ENCODE results near the gene DCLK1. TPM values are rescaled to one million over a fixed set of nuclear protein-coding genes. Genes with fewer than 3 reads are reported as not detected.

The DCLK1 gene
- total RNA-seq, 3 donors from 2014 or later = not detected

DNA sequence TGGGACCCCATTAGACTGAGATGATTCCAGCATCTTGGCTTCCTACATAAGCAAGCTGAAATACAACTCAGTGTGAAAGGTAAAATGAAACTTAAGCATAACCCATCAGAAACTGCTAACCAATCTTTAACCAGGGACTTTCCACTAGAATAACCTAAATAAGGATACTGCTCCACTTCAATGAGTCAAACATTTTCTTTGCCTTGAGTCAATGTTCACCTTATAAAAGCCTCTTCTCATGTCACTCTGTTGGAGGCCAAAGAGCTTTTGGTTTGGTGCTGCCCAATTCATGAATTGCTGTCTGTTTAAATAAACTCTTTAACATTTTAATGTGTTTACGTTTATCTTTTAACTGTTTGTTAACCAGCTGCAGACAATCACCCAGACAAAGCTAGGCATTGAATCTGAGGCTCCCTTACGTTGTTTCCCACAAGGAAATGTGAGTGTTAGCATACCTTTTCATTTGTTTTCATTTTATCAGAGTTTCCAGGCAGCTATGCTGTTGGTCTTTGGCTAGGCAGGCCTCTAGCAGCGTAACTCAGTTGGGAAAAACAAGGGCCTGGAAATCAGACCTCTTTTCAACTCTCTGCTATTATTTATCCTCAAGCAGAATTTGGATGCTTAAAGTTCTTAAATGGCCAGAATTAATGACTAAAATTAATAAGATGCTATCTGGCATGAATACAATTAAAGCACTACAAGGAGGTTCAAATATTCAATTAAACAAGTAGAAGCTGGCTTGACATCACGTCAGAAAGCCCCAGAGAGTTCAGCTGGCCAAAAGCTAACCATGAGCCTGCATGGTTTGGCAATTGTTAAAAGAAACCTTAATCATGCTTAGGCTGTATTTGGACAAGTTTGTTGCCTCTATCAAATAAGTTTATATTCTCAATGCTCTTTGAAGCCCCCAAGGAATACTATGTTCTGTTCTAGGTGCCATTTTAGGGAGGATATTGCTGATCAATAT lies 200.2 kb downstream of the DCLK1 start:
- H3K36me3 Mint-ChIP-seq (ENCODE audit: insufficient read depth) = no peaks in the 10 kb centered on the region
- no peak overlapping the region for H3K4me3 Mint-ChIP-seq
- no peak for DNase-seq
- no peaks in the 10 kb centered on the region for H3K4me1 Mint-ChIP-seq (ENCODE audit: low read depth)
- no peak for ATAC-seq
- H3K9me3 Mint-ChIP-seq = peaks cover 3% of the 10 kb centered on the region
- H3K27me3 Mint-ChIP-seq (ENCODE audit: low read depth) = no peaks in the 10 kb centered on the region

DNA sequence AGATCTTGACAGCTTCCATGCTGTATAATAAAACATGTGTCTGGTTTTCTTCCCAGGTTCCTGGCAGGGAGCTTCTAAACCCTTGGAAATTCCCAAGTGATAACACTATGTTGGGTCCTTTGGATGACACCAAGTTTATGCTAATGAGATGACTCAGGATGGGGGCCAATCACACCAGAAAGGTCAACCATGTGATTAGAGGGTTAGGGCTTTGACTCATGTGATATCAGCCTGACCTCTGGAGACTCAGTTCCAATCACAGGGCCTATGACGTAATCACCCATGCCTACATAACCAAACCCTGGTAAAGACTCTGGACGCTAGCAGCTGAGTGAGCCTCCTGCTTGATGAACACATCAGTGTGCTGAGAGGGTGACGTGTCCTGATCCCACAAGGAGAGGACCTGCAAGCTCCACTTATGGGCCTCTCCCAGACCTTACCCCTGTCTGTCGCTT lies 203.6 kb downstream of the DCLK1 start:
- H3K27me3 Mint-ChIP-seq (ENCODE audit: low read depth) = no peaks in the 10 kb centered on the region
- no peaks in the 10 kb centered on the region for H3K4me1 Mint-ChIP-seq (ENCODE audit: low read depth)
- ATAC-seq (no peak), DNase-seq (no peak)
- H3K9me3 Mint-ChIP-seq = peaks cover 3% of the 10 kb centered on the region
- no peak overlapping the region for H3K4me3 Mint-ChIP-seq
- no peaks in the 10 kb centered on the region for H3K36me3 Mint-ChIP-seq (ENCODE audit: insufficient read depth)

DNA sequence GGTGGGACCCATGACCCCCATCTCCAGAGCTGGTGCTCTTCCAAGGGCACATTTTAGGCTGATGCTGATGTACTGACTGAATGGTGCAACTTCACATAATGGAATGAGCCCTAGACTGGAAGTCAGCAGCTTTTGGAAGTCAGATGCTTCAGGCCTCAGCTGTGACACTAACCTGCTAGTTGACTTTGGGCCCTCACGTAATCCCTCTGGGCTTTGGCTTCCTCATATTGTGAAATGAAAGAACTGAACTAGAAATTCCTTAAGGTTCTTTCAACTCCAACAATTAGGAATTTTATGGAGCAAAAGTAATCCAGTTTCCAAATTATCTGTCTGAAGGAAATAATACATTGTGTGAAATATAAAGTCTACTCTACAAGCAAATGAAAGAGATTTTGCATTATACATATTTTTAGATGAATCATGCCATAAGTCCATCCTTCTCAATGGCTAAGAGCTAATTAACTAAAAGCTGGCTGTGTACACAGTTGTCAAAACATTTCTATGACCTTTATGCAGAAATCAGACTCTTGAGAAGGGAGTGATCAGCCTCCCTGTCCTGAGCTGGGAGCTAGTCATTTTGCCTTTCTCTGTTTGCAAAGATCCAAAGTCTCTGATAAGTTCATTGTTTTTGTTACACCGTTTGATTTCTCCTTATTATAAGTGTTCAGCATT lies 204.2 kb downstream of the DCLK1 start:
- Mint-ChIP-seq H3K36me3 (ENCODE audit: insufficient read depth) (no peaks in the 10 kb centered on the region), H3K27me3 (ENCODE audit: low read depth) (no peaks in the 10 kb centered on the region)

DNA sequence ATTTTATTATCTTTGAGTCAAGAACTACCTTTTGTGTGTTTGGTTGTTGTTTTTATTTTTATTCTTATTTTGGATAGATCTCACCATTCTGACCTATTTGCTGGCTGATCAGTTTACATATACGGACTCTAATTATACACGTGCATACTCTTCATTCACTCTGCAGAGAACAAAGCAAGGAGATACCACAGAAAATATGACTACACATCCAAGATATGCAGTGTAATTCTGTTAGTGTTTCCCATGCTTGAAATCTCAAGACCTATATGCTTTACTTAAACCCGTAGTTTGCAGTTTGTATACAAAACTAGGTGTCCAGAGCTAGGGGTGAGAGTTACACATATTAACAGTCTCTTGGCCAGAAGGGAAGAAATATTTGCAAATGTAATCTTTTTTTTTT lies 205.5 kb downstream of the DCLK1 start:
- no peaks in the 10 kb centered on the region for H3K4me1 Mint-ChIP-seq (ENCODE audit: low read depth)
- no peaks in the 10 kb centered on the region for H3K27me3 Mint-ChIP-seq (ENCODE audit: low read depth)
- no peak for DNase-seq
- no peak for ATAC-seq
- no peaks in the 10 kb centered on the region for H3K36me3 Mint-ChIP-seq (ENCODE audit: insufficient read depth)
- no peak overlapping the region for H3K4me3 Mint-ChIP-seq
- H3K9me3 Mint-ChIP-seq = peaks cover 6% of the 10 kb centered on the region

More for the DNA sequence above, 204.2 kb downstream of the DCLK1 start:
- ATAC-seq (no peak), DNase-seq (no peak)
- Mint-ChIP-seq H3K4me3 (no peak overlapping the region), H3K4me1 (ENCODE audit: low read depth) (no peaks in the 10 kb centered on the region), H3K9me3 (no peaks in the 10 kb centered on the region)

DNA sequence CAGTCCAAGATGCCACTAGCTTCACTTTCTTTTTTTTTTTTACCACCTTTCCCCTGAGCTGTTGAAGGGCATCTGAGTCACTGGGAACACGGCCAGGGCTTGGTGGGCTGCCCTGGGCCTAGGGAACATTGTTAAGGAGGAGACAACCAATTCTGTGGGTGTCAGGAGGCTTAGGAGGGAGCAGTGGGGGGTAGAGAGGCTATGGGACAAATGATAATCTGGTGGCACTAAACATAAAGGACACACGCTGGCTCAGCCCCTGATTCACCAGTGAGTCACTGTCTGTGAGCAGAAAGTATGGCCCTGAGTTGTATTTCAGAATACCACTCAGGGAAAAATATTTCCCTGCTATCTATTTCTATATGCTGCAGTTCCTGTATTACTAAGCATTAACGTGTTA lies 207.8 kb downstream of the DCLK1 start:
- DNase-seq = no peak
- H3K27me3 Mint-ChIP-seq (ENCODE audit: low read depth) = no peaks in the 10 kb centered on the region
- no peaks in the 10 kb centered on the region for H3K36me3 Mint-ChIP-seq (ENCODE audit: insufficient read depth)

DNA sequence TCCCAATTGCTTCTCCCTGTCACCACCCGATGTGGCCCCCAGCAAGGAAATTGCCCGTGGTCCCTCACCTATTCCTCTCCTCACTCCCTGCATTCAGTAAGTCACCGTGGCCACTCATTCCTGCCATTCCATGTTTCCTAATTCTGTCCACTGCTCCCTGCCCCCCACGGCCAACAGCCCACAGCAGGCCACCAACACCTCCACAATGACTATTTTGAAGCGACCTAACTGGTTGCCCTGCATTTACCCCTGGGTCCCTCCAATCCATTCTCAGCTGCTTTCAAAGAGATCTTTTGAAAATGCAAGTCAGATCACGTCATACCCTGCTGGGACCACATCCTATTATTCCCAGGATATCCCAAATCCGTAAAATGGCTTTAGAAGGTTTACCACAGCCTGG lies 210.4 kb downstream of the DCLK1 start:
- Mint-ChIP-seq H3K9me3 (peaks cover 11% of the 10 kb centered on the region), H3K4me1 (ENCODE audit: low read depth) (no peaks in the 10 kb centered on the region), H3K27me3 (ENCODE audit: low read depth) (no peaks in the 10 kb centered on the region), H3K4me3 (no peak overlapping the region), H3K36me3 (ENCODE audit: insufficient read depth) (no peaks in the 10 kb centered on the region)
- ATAC-seq (no peak), DNase-seq (no peak)

More for the DNA sequence above, 207.8 kb downstream of the DCLK1 start:
- Mint-ChIP-seq H3K4me3 (no peak overlapping the region), H3K4me1 (ENCODE audit: low read depth) (no peaks in the 10 kb centered on the region), H3K9me3 (peaks cover 11% of the 10 kb centered on the region)
- no peak for ATAC-seq

DNA sequence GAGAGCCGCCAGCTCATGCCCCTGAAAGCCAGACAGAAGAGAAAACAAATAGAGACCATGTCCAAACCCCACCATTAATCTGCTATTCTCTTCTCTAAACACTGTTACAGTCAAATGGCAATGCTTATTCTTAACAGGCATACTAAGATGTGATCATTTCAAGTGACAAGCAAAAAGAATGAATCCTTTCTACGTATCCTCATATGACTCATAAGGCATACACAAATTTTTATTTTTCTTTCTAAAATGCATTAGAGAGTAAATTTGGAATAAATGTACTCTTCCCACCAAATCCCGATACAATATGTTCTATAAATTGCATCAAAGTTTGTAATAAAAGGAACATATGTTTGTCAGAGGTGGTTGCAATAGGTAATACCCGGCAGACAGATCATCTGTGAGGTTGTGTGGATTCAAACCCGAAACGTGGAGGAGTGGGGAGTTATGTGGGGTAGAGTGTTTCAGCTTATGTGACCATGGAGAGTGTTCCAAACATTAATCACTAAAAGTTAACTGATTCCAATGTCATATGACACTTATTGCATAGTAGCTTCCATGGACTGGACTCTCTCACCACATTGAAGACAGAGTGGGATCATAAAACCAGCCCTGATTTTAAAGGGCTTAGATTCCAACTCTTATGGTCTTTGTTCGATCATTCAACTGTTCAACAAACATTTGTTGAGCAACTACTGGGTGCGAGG lies 213.1 kb downstream of the DCLK1 start:
- DNase-seq = no peak
- Mint-ChIP-seq H3K9me3 (peaks cover 11% of the 10 kb centered on the region), H3K27me3 (ENCODE audit: low read depth) (no peaks in the 10 kb centered on the region), H3K4me1 (ENCODE audit: low read depth) (no peaks in the 10 kb centered on the region), H3K4me3 (no peak overlapping the region), H3K36me3 (ENCODE audit: insufficient read depth) (no peaks in the 10 kb centered on the region)
- no peak for ATAC-seq

DNA sequence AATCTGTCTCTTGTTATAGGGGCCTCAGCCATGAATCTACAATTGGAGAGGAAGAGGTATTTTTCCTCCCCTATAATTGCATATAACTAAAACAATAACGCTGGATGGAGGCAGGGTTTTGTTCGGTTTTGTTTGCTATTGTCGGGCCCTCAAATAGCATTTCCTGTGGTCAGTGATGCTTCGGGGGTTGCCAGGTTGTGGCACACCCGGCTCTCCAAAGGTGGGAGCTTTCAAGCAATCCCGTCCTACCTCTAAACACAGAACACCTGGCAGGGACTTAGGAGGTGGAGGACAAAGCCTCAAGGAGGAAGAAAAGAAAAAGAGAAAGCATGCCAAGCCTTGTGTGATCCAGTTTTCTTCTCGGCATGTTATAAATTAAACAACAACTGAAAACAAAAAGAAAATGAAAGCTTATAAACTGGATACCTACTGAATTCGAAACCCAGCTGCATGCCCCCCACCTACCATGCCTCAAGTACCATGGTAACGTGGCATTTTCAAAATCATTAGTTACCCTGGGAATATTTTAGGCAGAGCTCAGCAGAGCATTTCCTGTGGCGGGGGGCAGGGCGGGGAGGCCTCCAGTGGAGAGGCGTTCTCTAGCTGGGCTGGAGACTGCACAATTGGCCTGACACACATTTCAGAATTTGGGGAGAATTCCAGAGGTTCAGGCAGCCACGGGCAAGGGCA lies 213.8 kb downstream of the DCLK1 start:
- no peaks in the 10 kb centered on the region for H3K36me3 Mint-ChIP-seq (ENCODE audit: insufficient read depth)
- no peak overlapping the region for H3K4me3 Mint-ChIP-seq
- no peaks in the 10 kb centered on the region for H3K4me1 Mint-ChIP-seq (ENCODE audit: low read depth)
- no peak for ATAC-seq
- no peak for DNase-seq
- peaks cover 11% of the 10 kb centered on the region for H3K9me3 Mint-ChIP-seq
- H3K27me3 Mint-ChIP-seq (ENCODE audit: low read depth) = no peaks in the 10 kb centered on the region

DNA sequence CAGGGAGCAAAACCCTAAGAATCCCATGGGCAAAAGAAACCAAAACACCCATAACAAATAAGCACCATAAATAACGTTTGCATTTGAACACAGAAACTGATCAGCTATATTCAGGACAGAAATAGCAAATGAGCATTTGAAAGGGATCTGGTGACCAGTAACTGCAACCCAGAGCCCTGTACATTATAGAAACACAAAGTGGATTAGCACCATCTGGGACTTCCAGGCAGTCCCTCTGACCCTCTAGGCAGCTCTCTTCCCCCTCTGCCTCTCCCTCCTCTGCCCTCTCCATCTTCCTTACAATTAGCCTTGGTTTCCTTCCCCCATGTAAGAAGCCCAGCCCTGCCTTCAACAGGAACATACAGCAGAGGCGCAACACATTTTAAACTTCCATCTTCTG lies 215.0 kb downstream of the DCLK1 start:
- ATAC-seq (no peak), DNase-seq (no peak)
- Mint-ChIP-seq H3K9me3 (peaks cover 8% of the 10 kb centered on the region), H3K4me1 (ENCODE audit: low read depth) (no peaks in the 10 kb centered on the region), H3K27me3 (ENCODE audit: low read depth) (no peaks in the 10 kb centered on the region), H3K4me3 (no peak overlapping the region), H3K36me3 (ENCODE audit: insufficient read depth) (no peaks in the 10 kb centered on the region)

DNA sequence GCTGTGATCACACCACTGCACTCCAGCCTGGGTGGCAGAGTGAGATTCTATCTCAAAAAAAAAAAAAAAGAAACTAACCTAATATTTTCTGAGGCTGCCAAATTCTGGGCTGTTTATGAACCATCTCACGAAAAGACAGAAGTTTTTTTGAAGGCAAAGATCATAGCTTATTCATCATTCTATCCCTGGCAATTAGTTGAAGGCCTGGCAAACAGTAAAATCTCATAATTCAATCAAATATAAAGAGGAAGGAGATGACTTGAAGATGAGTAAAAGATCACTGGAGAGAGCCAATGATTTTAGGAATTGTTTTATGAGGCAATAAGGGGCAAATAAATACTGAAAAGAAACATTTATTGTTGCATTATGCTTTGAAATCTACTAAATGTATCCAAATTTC lies 216.5 kb downstream of the DCLK1 start:
- Mint-ChIP-seq H3K27me3 (ENCODE audit: low read depth) (no peaks in the 10 kb centered on the region), H3K4me3 (no peak overlapping the region), H3K9me3 (no peaks in the 10 kb centered on the region), H3K4me1 (ENCODE audit: low read depth) (no peaks in the 10 kb centered on the region), H3K36me3 (ENCODE audit: insufficient read depth) (no peaks in the 10 kb centered on the region)
- ATAC-seq (no peak), DNase-seq (no peak)

DNA sequence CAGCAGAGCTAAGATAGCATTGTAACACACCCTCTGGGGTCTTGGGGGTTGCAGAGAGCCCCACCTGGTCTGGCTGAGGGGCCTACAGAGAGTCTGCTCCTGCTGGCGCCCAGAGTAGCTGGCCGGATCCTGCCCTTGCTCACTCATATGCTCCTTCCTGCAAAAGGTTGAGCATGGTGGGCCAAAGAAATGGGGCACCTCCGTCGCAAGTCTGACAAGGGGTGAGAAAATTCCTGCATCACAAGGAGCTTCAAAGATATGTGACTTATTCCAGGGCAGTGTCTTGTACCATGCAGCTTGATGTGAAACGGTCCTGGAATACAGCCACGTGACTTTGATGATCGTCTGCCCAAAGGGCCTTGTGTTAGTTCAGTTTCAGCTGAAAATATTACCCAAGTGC lies 218.3 kb downstream of the DCLK1 start:
- H3K27me3 Mint-ChIP-seq (ENCODE audit: low read depth) = no peaks in the 10 kb centered on the region
- H3K36me3 Mint-ChIP-seq (ENCODE audit: insufficient read depth) = no peaks in the 10 kb centered on the region
- H3K9me3 Mint-ChIP-seq = no peaks in the 10 kb centered on the region
- DNase-seq (no peak), ATAC-seq (no peak)
- no peaks in the 10 kb centered on the region for H3K4me1 Mint-ChIP-seq (ENCODE audit: low read depth)
- no peak overlapping the region for H3K4me3 Mint-ChIP-seq

DNA sequence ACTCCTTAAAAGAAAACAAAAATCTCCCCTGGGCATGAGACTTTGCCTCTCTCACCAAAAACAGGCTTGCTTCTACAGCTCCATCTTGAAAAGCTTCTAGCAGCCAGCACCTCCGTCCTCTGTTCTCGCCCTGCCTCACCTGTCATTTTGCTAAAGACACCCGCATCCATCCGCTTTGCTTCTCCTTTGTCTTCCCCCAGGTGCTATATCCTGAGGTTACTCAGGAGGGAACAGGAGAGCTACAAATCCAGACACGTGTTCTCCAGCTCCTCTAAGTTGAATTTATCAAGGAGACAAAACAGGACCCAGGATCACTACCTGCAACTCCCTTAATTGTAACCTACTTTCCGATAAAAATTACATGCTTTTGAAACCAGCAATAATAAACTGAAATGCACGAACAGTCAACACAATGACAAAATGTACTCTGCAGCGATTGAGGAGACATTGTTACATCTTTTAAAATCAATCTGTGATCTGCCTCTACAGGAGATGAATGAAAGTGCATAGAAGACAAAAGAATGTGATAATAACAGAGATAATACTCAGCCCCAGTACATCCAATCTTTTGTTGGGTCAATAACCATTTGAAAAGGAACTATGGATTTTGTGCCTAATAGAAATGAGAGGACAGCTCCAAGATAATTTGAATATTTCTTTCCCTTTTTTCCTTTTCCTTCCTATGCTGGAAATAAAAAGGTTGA lies 221.2 kb downstream of the DCLK1 start:
- Mint-ChIP-seq H3K4me3 (no peak overlapping the region), H3K36me3 (ENCODE audit: insufficient read depth) (no peaks in the 10 kb centered on the region), H3K27me3 (ENCODE audit: low read depth) (no peaks in the 10 kb centered on the region), H3K4me1 (ENCODE audit: low read depth) (no peaks in the 10 kb centered on the region), H3K9me3 (no peaks in the 10 kb centered on the region)
- no peak for DNase-seq
- ATAC-seq = no peak

DNA sequence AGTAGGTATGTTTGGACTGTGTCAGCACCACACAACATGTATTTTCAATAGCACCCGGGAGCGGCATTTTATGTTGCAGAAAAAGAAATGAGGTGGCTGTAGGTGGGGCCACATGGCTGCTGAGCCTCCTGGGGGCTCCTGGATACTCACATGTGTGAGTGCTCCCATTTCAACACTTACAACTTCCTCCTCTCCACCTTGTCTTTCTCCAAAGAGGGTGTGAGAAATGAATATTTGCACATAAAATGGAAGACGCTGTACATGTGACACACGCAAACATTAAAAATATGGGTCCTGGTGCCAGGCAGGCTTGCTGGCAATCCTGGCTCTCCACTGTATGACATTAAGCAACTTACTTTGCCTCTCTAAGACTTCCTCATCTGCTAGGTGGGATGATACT lies 222.1 kb downstream of the DCLK1 start:
- no peak for ATAC-seq
- Mint-ChIP-seq H3K9me3 (no peaks in the 10 kb centered on the region), H3K4me1 (ENCODE audit: low read depth) (no peaks in the 10 kb centered on the region), H3K36me3 (ENCODE audit: insufficient read depth) (no peaks in the 10 kb centered on the region), H3K4me3 (no peak overlapping the region), H3K27me3 (ENCODE audit: low read depth) (no peaks in the 10 kb centered on the region)
- no peak for DNase-seq

Measured in activated T-cell treated with anti-CD3 and anti-CD28 coated beads, Interleukin-2, amount 50 U/mL, for 4 hours (primary cell).